Measurements from ENCODE around the gene OST4.

GRCh38 chr2:27073782-27074181 is 2.3 kb upstream of the OST4 start:
- TF ChIP-seq CTCF (optimal IDR thresholded peaks at IDR 0.05 in 1 of 3, IDR thresholded peaks at IDR 0.05 in 1 of 3, conservative IDR thresholded peaks at IDR 0.05 in 1 of 3; ENCODE audit: extremely low read depth in 1 of 3, insufficient read depth in 2 of 3, low read length in 3 of 3) (no peak), EZH2 (IDR thresholded peaks at IDR 0.05; ENCODE audit: low read length) (no peak)
